H1 (cell line): ENCODE measurements around the gene KMT5C. TPM values are rescaled to one million over a fixed set of nuclear protein-coding genes. Genes with fewer than 3 reads are reported as not detected.

Experiments used
- ATF3 ChIP-seq: IDR thresholded peaks from 2 replicates; pipeline ENCODE4 v1.6.1; 2011; ENCODE audit warnings: low read depth, mild to moderate bottlenecking, low read length; ENCODE audit not compliant: insufficient read depth
- CREB1 ChIP-seq: IDR thresholded peaks from 2 replicates; pipeline ENCODE4 v1.6.1; 2012; ENCODE audit warnings: inconsistent platforms
- KDM4A ChIP-seq: IDR thresholded peaks from one replicate; pipeline ENCODE4 v1.7.1; 2012; ENCODE audit warnings: low read depth, mild to moderate bottlenecking, moderate library complexity, low read length, inconsistent platforms; ENCODE audit not compliant: severe bottlenecking
- KDM5A ChIP-seq: fragments of 200-600 bp; IDR thresholded peaks from 2 replicates; pipeline ENCODE4 v1.7.1; 2012; ENCODE audit warnings: mild to moderate bottlenecking, low read length, inconsistent platforms, mixed read lengths
- POLR2AphosphoS5 ChIP-seq: IDR thresholded peaks from 2 replicates; pipeline ENCODE4 v1.6.1; 2011; ENCODE audit warnings: low read depth, low read length
- SIRT6 ChIP-seq: IDR thresholded peaks from one replicate; pipeline ENCODE4 v1.7.1; 2012; ENCODE audit warnings: low read length, inconsistent platforms
- TEAD4 ChIP-seq: IDR thresholded peaks from 2 replicates; pipeline ENCODE4 v1.6.1; 2012; ENCODE audit warnings: low read depth, low read length, inconsistent platforms, mixed read lengths
- polyA plus RNA-seq, 7 experiments: library from polyadenylated mRNA; depleted of rRNA in 3 of 7; stranded (reverse) in 5 of 7; unstranded in 2 of 7; fragments of >200 nt in 5 of 7; fragments of 200-250 nt in 2 of 7; gene quantifications; 1 replicate in 5 of 7; 2 replicates in 1 of 7; 4 replicates in 1 of 7; pipeline versions ENCODE4 v1.2.1 to v1.2.3, GENCODE V29; 2011 to 2013; ENCODE audit warnings: missing spikeins in 2 of 7, mixed read lengths in 2 of 7
- total RNA-seq: library from RNA; stranded (reverse); fragmentation: NEBNext Ultra II Directional; extraction: Animal tissue kit (Norgen Biotek cat#: 25700); gene quantifications from 2 replicates; pipeline ENCODE4 v1.2.1, GENCODE V29; 2021

The KMT5C gene
- total and polyA plus RNA-seq, 2 of the 8 experiments (the other 6 are each of a cell fraction or from before 2014, with no cell fraction given): 24.9 to 31.5 TPM

GRCh38 chr19:55368701-55369563 lies 29.3 kb downstream of the KMT5C start (continued):
- TF ChIP-seq KDM5A (no peak), ATF3 (no peak), SIRT6 (no peak), TEAD4 (no peak), KDM4A (peak; percentile 61), POLR2AphosphoS5 (no peak), CREB1 (no peak)
